Measurements from ENCODE around the gene NDUFV1. TPM values are rescaled to one million over a fixed set of nuclear protein-coding genes. Genes with fewer than 3 reads are reported as not detected.
"Not testable (repeated sequence)": the region's sequence is repeated elsewhere in the genome, so short reads cannot be mapped to it uniquely, and the experiment has no call there.

The NDUFV1 gene
- total RNA-seq, 1 experiment from 2014 or later, result 216 TPM

GRCh38 chr11:67657300-67657699 is 50.6 kb downstream of the NDUFV1 start:
- CTCF ChIA-PET, result no interaction called here
- DNase-seq, result no peak
- Mint-ChIP-seq H3K4me3 (ENCODE audit: low read depth, unreplicated experiment) (no peak overlapping the region), H3K4me1 (ENCODE audit: low read depth, unreplicated experiment) (peaks cover 16% of the 10 kb centered on the region), H3K27me3 (ENCODE audit: unreplicated experiment) (no peaks in the 10 kb centered on the region), H3K9me3 (ENCODE audit: low read depth, unreplicated experiment) (no peaks in the 10 kb centered on the region), H3K27ac (ENCODE audit: unreplicated experiment) (no peak overlapping the region), H3K36me3 (ENCODE audit: insufficient read depth, unreplicated experiment) (peaks cover 8% of the 10 kb centered on the region)
- TF ChIP-seq, protein P1, sequence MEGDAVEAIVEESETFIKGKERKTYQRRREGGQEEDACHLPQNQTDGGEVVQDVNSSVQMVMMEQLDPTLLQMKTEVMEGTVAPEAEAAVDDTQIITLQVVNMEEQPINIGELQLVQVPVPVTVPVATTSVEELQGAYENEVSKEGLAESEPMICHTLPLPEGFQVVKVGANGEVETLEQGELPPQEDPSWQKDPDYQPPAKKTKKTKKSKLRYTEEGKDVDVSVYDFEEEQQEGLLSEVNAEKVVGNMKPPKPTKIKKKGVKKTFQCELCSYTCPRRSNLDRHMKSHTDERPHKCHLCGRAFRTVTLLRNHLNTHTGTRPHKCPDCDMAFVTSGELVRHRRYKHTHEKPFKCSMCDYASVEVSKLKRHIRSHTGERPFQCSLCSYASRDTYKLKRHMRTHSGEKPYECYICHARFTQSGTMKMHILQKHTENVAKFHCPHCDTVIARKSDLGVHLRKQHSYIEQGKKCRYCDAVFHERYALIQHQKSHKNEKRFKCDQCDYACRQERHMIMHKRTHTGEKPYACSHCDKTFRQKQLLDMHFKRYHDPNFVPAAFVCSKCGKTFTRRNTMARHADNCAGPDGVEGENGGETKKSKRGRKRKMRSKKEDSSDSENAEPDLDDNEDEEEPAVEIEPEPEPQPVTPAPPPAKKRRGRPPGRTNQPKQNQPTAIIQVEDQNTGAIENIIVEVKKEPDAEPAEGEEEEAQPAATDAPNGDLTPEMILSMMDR (IDR thresholded peaks at IDR 0.05; ENCODE audit: unreplicated experiment), result no peak
- intact Hi-C loops (cut with micrococcal nuclease; ENCODE audit: unreplicated experiment), result loop anchor here (10.0 kb wide), 1 partner anchor 82 kb away; no protein-coding TSS in a partner anchor
- BruUV-seq (replicated peaks), result no TSS peak

- H3K36me3 Mint-ChIP-seq (ENCODE audit: insufficient read depth, unreplicated experiment); H3K4me1 Mint-ChIP-seq (ENCODE audit: low read depth, unreplicated experiment); DNase-seq; BruUV-seq (replicated peaks); H3K9me3 Mint-ChIP-seq (ENCODE audit: low read depth, unreplicated experiment); H3K27ac Mint-ChIP-seq (ENCODE audit: unreplicated experiment); H3K27me3 Mint-ChIP-seq (ENCODE audit: unreplicated experiment); H3K4me3 Mint-ChIP-seq (ENCODE audit: low read depth, unreplicated experiment): not testable (repeated sequence)
- intact Hi-C loops (cut with micrococcal nuclease; ENCODE audit: unreplicated experiment), result loop anchor here (2.0 to 10.0 kb wide), 2 partner anchors 27 to 85 kb away; no protein-coding TSS in a partner anchor
- CTCF ChIA-PET, result interaction anchor here (1.1 to 3.2 kb wide), 3 partner anchors 15 to 31 kb away, joined by 8 to 17 read pairs (median 9); partner anchors contain the start of genes ALDH3B2 and NUDT8
These were observed 53.0 kb downstream of the NDUFV1 start for GRCh38 chr11:67659651-67660165.

DNA sequence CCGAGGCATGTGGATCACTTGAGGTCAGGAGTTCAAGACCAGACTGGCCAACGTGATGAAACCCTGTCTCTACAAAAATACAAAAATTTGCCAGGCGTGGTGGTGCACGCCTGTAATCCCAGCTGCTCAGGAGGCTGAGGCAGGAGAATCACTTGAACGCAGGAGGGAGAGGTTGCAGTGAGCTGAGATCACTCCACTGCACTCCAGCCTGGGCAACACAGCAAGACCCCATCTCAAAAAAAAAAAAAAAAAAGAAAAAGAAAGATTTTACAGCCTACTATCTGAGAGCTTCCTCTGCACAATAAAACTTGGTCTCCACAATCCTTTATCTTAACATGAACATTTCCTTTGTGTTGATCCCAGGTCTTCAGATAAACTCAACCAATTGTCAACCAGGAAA is 54.0 kb downstream of the NDUFV1 start:
- intact Hi-C loops (cut with micrococcal nuclease; ENCODE audit: unreplicated experiment), result not testable (repeated sequence)
- CTCF ChIA-PET, result interaction anchor here (0.7 to 3.2 kb wide), 2 partner anchors 32 to 65 kb away, joined by 3 to 17 read pairs; partner anchors contain the start of gene NUDT8

More for the DNA sequence above, 54.0 kb downstream of the NDUFV1 start:
- not testable (repeated sequence) for H3K36me3 Mint-ChIP-seq (ENCODE audit: insufficient read depth, unreplicated experiment); H3K4me3 Mint-ChIP-seq (ENCODE audit: low read depth, unreplicated experiment); DNase-seq; H3K27ac Mint-ChIP-seq (ENCODE audit: unreplicated experiment); H3K9me3 Mint-ChIP-seq (ENCODE audit: low read depth, unreplicated experiment); H3K27me3 Mint-ChIP-seq (ENCODE audit: unreplicated experiment); H3K4me1 Mint-ChIP-seq (ENCODE audit: low read depth, unreplicated experiment); BruUV-seq (replicated peaks)

Other genes starting within 250 kb of the NDUFV1 start
- 7.1 and 7.5 TPM in 2 replicates for gene CLCF1, start 233.3 kb upstream of the NDUFV1 start, total RNA-seq (2022)
- 26.9 and 38.6 TPM in 2 replicates for gene RAD9A, start 214.9 kb upstream of the NDUFV1 start, total RNA-seq (2022)
- 179 and 180 TPM in 2 replicates for gene PPP1CA, start 205.1 kb upstream of the NDUFV1 start, total RNA-seq (2022)
- gene TBC1D10C, start 202.9 kb upstream of the NDUFV1 start, total RNA-seq (2022), result not detected in 2 replicates
- 0.10 TPM in 1 of 2 replicates, not detected in the other for gene CARNS1, start 191.3 kb upstream of the NDUFV1 start, total RNA-seq (2022)
- 44.3 and 47.5 TPM in 2 replicates for gene RPS6KB2, start 178.4 kb upstream of the NDUFV1 start, total RNA-seq (2022)
- 0.51 and 1.3 TPM in 2 replicates for gene PTPRCAP, start 169.3 kb upstream of the NDUFV1 start, total RNA-seq (2022)
- gene CORO1B, start 163.5 kb upstream of the NDUFV1 start, total RNA-seq (2022), result 103 and 116 TPM in 2 replicates
- not detected in 2 replicates for gene GPR152, start 154.2 kb upstream of the NDUFV1 start, total RNA-seq (2022)
- gene CABP4, start 151.6 kb upstream of the NDUFV1 start, total RNA-seq (2022), result 24.8 and 25.4 TPM in 2 replicates
- 31.9 and 33.2 TPM in 2 replicates for gene TMEM134, start 137.7 kb upstream of the NDUFV1 start, total RNA-seq (2022)
- 44.0 and 48.4 TPM in 2 replicates for gene AIP, start 123.9 kb upstream of the NDUFV1 start, total RNA-seq (2022)
- 70.5 and 84.1 TPM in 2 replicates for gene PITPNM1, start 101.6 kb upstream of the NDUFV1 start, total RNA-seq (2022)
- gene CDK2AP2, start 98.8 kb upstream of the NDUFV1 start, total RNA-seq (2022), result 59.7 and 64.7 TPM in 2 replicates
- gene CABP2, start 83.5 kb upstream of the NDUFV1 start, total RNA-seq (2022), result not detected in 2 replicates
- 777 and 838 TPM in 2 replicates for gene GSTP1, start 23.1 kb upstream of the NDUFV1 start, total RNA-seq (2022)
- gene NUDT8, start 23.0 kb downstream of the NDUFV1 start, total RNA-seq (2022), result 9.7 and 12.7 TPM in 2 replicates
- not detected in 2 replicates for gene TBX10, start 32.8 kb downstream of the NDUFV1 start, total RNA-seq (2022)
- gene ACY3, start 43.8 kb downstream of the NDUFV1 start, total RNA-seq (2022), result 0.83 and 2.0 TPM in 2 replicates
- 2.4 and 2.9 TPM in 2 replicates for gene ALDH3B2, start 67.7 kb downstream of the NDUFV1 start, total RNA-seq (2022)

Measured in Calu3 (cell line).